Prostate gland (tissue), 2 donors: ENCODE measurements around the gene ZNF547.

ENCODE experiments used
- CTCF ChIP-seq, 4 experiments: fragments of 200-600 bp in 2 of 4; fragments of 450-650 bp in 2 of 4; sonication (generic) in 2 of 4; IDR thresholded peaks; 1 replicate in 3 of 4; 2 replicates in 1 of 4; pipeline ENCODE4 v1.5.1; 2016 to 2019; ENCODE audit warnings: antibody characterized with exemption in 4 of 4, mild to moderate bottlenecking in 2 of 4, moderate library complexity in 2 of 4
- POLR2A ChIP-seq: fragments of 450-650 bp; IDR thresholded peaks from one replicate; pipeline ENCODE4 v1.6.1; 2016; ENCODE audit warnings: antibody characterized with exemption, mild to moderate bottlenecking

GRCh38 chr19:57366776-57367175 lies 3.4 kb downstream of the ZNF547 start:
- TF ChIP-seq CTCF (IDR thresholded peaks at IDR 0.05) (no peak), POLR2A (no peak)
